Stimulated activated CD4-positive, alpha-beta T cell treated with anti-CD3 and anti-CD28 coated beads, Interleukin-4, amount 100 ng/mL, for 48 hours (primary cell): ENCODE data around the gene BMI1.
"Not testable (repeated sequence)": the region's sequence is repeated elsewhere in the genome, so short reads cannot be mapped to it uniquely, and the experiment has no call there.

Experiments
- DNase-seq, 2 donors: peaks; one replicate each; pipeline ENCODE4 v3.0.0-alpha.2; 2020; ENCODE audit warnings: low read depth in 2 of 2

BMI1 gene

DNA sequence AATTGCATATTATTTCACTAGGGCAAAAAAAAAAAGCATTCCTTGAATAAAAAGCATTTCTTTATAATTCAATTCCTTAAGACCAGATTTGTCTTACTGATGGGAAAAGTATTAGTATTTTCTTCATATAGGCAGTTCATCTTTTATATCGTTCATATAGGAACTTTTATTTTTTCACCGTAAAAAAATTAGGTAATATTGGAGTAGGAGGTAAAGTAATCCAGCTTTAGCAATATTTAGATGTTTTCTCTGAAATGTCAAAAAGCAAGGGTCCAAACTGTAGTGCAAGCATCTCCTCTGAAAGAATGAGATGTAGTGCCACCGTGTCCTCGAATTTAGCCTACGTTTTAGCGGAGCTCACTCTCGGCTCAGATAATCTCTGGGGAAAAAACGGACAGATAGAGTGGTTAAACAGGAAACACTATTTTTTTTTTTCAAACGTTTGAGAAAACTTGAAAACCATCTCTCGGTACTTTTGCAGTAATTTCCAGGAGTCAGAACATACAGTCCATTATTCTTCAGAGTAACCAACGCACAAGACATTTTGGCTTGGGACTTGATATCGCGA is 18.9 kb downstream of the BMI1 start:
- no peak for DNase-seq

DNA sequence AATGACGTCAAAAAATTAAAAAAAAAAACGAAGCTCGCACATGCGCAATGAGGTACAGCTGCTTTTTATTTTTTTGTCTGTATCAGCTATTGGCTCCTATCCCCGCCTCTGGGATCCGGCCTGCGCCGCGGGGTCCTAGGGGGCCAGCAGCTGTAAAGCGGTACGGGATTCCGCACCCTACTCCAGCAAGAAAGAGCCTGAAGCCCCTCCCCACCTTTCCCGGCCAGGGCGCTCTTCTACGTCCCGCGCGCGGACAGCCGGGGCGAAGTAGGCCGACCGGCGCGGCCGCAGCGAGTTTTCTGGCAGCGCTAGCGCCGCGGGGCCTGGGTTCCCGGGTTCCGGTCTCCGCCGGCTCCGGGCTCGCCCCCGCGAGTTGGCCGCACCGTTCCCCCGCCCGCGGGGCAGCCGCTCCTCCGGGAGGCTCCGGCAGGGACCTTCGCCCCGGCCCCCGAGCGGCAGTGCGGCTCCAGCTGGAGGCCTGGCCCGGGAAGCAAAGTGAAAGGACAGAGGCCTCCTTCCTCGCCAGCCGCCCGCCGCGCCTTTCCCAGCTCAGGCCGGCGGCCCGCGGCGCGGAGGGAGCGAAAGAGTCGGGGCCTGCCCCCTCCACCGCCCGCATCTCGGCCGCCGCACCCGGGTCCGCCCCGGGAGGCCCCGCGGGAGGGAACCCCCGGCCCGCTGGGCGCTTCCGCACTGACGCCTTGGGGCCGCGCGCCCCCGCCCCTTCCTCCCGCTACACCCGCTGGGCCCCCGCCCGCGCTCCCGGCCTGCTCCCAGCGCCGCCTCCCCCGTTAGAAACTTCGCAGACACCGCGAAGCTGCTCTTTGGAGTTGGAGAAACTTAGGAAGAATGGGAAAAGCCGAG is 19.7 kb downstream of the BMI1 start:
- DNase-seq, result peak in 1 of 2 donors; percentile 47

DNA sequence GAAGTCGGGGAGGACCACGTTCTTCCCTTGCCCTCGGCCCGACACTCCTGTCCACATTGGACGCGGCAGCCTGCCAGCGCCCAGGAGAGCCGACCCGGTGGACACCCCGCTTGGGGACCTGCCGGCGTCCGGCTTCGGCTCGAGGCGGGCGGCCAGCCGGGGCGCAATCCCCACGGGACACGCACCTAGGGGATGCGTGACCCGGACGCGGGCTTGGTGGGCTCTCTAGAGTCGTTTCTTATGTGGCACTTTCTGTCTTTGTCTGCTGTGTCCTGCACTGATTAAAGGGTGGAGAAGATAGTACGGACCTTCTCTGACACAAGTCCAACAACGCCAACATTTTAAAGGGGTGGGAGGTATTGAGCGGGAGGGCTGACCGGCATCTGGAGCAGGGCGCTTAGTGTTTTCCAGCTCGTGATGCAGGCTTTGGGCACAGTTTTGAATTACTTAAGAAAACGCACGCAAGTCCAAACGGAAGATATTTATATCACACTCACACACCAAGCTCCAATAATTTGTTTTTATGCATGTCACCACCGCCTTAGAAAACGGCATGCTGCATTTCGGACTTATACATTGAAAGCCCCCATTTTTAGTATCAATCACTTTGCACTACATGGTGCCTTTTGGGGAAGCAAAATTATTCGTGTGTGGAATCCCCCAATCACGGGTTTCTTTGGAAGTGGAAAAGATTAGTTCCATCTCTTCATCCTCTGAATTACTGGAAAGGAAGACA is 20.5 kb downstream of the BMI1 start:
- no peak for DNase-seq

DNA sequence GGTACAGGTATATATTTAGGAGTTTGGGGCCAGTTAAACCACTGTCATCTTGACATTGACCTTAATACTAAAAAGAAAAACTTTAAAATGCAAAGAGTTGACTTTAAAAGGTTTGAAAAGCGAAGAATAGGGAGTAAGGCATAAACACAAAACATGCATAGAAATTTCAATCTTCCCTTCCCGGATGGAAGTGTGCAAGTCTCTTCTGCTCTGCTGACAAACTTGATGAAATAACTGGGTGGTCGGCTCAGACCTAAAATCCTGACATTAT is 21.0 kb downstream of the BMI1 start:
- DNase-seq, result no peak

DNA sequence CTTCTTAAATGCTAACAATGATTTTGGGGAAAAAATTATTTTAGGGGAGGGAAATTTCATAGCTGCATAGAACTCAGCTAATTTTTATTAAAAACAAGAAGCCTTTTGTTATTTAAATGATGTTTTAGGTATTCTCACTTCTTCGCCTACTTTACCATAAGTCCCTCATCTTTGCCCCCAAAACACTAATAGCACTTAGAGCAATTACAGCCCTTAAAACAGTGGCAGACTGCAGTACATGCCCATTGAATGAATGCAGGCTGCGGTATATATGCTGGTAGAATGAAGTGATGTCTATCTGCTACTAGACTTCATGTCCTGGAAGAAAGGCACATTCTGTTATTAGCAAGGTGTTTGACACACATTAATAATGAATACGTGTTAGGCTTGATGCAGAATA is 21.5 kb downstream of the BMI1 start:
- no peak for DNase-seq

DNA sequence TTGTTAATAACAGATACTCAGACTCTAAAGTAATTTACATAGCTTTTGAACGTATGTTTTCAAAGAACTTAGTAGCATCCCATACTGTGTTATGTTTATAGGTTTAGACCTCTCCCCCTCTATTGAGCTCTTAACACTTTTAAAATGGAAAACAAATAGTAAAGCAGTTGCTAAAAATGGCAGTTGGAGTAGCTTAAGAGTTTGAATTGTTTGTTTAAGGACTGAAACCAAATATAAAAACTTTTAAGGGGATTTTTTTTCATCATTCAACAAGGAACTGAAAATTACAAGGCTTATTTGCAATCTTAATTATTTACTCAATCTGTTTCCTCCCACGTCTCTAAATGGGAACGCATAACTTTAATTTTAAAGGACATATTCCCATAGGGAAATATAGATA is 22.8 kb downstream of the BMI1 start:
- no peak for DNase-seq

DNA sequence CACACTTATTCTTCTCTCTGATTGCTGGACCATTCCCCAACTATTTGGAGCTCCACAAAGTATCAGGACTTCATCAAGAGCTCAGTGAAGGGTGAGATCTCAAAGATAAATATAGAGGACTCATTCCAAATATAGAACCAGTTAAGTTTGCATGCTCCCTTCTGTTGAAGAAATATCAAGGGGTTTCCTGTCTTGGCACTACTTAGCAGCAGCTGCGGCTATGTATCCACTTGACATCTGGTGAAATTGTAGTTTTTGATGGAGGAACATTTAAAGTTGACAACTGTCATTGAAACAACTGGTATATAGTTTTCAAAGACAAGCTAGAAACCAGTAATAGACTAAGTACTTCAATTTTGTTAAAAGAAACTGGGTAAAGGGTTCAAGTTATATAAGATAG is 23.4 kb downstream of the BMI1 start:
- no peak for DNase-seq

DNA sequence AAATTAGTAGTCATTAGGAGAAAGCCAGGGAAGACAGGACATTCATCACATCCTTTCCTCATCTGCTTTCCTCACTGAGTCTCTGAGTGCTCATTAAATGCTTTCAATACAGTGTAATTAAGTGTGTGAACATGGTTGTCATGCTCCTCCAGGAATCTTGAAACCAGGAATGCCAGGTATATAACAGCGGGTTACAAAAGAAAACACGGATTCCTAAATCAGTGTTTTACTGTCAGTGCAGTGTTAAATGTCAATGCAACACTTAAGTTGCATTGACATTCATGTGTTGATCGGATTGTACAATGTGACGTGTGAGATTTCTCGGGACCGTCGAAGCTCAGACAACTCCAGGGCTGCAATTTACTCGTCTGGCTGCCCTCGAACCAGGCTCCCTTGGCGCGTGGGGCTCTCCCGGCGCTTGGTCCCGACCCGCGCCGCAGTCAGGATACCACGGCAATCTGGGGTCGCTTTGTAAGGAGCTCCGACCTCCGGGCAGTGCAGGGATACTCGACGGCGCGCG is 23.9 kb downstream of the BMI1 start:
- DNase-seq, result no peak

DNA sequence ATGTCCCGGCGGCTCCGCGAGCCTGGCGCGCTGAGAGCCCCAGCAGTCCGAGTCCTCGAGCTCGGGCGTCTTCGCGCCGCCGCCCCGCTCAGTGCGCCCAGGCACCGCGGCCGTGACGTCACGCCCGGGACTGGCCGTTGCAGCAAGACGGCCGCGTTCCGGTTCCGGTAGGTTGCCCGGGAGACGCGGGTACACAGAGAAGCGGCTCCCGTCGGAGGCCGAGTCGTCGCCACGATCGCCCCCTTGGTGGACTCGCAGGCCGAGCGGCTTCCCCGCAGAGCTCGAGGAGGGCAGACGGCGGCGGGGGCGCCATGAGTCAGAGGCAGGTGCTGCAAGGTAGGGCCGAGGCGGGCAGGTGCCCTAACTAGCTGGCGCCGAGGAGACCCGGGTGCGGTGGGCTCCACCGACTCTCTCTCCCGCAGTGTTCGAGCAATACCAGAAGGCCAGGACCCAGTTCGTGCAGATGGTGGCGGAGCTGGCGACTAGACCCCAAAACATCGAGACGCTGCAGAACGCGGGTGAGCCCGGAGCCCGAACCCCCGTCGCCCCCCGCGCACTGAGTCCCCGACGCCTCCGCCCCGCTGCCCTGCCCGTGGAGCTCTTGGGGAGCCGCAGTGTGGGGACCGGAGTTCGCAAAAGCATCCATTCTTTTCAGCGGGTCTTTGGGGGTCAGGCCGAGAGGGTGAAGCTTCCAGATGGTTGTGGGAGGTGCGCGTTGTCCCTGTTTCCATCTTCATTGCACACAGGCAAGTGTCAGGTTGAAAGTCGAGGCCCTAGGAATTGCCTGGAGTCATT is 24.6 kb downstream of the BMI1 start, which contains the start of gene SPAG6:
Gene SPAG6, plus strand, starts transcription at position 196 of the 795 bp plus-strand sequence. Its CDS starts 116 bp downstream, at position 312.
- peak; percentile 42 to 56 for DNase-seq

DNA sequence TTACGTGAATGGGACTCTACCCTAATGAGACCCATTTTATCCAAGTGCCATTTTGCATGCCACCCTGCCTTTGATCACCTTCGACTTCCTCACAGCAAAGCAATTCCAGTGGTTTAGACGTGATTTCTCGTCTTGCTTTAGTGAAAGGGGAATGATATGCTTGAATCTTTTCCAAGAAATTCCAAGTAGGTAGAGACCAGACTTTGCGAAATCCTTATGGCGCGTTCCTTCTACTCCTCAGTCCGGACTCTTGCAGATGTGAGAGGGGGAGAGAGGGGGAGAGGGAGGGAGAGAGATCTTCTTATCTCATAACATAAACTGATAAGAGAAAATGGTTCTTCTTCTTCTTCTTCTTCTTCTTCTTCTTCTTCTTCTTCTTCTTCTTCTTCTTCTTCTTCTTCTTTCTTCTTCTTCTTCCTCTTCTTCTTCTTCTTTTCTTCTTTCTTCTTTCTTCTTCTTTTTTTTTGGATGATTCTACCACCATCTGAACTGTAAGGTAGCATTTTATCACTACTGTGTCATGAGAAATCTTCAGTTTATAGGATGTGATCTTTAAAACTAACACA is 25.3 kb downstream of the BMI1 start:
- no peak for DNase-seq

DNA sequence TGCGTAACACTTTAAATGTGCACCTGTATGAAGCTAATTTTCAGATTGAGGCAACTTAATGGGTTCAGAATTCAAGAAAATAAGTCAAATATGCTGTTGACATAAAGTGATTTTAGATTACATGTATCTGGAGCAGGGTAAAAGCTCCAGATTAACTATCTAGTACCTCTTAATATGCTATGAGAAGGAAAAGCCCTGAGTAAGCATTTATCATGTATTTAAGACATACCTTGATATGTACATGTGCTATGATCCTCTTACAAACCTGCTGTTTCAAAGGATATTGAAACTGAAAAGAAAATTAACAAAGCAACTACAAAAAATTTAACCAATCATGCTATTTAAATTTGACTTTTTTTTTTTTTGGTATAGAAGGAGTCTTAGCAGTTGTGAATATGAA is 28.9 kb downstream of the BMI1 start:
- no peak for DNase-seq

DNA sequence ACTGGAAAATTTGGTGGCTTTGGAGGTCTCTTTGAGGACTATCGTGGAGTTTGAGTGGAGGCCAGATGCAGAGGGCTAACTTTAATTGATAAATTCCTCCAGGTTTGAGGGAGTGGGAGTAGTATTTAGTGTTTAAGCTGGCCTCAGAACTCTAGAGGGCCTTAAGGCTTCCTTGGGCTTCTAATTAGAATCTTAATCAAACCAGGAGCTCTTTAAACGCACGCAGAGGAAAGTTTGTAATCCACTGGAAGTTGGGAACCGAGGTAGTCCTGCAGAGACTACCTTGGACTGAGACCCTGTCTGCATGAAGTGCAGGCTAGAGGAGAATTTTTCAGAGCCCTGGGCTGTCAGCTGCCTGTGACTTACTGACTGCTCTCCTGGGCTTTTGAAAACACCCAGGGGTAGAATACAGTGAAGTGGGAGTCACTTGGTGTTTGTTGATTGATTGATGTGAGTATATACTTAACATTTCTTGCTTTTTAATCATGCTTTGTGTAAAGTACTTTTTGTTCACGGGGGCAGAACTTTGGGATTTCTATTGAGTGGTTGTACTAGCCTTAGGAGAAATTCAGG is 30.3 kb downstream of the BMI1 start:
- DNase-seq, result no peak

DNA sequence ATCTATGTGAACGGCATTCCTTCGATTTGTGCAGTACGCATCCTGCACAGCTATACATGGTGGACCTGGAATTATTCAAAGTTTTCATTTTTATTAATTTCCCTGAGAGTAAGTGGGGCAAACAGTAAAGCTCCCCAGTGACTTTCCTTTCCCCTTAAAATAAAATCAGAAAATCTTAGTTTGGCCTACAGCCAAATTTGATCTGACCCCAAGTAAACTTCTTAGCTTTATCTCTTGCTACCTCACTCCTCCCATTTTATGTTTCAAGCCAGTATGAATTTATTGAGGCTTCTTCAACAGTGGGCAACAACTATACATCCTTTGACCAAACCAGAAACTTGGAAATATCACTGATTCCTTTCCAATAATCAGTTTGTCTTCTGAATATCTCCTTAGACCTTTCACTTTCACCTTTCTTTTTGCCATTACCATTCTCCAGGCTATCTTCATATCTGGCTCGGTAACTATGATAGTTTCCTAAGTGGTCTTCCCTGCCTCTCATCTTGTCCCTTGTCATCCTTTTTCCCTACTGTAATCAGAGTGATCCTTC is 35.5 kb downstream of the BMI1 start:
- DNase-seq, result no peak

DNA sequence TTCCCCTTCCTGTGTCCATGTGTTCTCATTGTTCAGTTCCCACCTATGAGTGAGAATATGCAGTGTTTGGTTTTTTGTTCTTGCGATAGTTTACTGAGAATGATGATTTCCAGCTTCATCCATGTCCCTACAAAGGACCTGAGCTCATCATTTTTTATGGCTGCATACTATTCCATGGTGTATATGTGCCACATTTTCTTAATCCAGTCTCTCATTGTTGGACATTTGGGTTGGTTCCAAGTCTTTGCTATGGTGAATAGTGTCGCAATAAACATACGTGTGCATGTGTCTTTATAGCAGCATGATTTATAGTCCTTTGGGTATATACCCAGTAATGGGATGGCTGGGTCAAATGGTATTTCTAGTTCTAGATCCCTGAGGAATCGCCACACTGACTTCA is 36.9 kb downstream of the BMI1 start:
- DNase-seq, result not testable (repeated sequence)

DNA sequence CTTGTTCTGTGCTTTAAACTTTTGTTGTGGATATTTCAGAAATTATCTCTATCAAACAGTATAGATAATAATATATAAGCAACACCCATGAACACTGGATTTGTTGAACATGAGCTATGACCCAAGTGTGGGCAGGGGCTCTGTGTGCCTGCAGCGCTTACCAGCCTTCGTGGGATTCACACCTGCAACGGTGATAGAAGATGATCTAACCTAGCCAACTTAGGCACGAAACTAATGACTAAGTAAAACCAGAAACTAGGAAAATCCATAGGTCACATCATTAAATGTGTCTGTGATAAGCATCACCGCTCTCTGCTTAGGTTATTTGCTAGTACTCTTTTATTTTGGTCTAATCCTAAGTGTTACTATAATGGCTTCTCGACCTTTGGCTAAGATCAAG is 42.4 kb downstream of the BMI1 start:
- DNase-seq, result no peak

DNA sequence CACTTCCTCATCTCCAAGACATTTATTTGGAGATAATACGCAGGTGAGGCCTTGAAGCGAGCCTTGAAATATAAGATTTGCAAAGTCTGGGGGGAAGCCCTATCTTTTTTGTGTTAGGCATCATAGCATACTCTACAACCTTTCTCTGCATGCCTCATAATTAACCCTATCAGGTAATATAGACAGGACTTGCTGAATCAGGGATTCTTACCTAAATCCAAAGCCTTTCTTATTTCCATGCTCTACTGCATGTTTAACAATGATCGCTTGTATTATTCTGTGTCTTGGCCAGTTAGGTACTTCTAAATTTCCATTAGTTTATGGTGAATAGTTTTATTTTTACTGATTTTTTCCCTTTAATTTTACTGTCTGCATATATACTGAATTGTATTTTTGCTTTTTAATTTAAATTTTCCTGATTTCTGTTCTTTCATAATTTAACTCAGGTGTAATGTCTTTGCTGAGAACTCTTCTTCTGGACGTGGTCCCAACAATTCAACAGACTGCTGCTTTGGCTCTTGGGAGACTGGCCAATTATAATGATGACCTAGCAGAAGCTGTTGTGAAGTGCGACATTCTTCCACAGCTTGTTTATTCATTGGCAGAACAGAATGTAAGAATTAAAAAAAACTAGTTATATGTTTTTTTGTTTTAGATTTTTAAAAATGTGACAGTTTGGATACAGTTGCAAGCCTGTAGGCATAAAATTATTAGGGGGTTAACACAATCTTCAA is 43.7 kb downstream of the BMI1 start:
- DNase-seq, result no peak

DNA sequence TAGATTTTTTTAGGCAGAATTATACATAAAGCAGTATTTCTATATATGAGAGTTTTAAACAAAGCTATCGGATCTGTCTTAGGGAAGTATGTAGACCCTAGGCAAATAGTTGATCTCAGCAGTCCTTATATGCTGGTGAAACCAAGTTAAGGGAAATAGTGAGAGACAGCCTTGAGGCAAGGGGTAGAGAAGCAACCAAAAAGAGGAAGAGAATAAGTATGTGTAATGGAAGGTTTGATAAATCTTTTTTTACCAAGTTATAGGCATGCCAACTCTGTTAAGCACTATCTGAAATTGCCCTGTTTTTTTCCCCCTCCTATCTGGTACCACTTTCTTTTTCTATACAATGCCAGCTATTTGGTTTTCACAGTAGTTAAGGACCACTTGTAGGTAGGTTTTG is 44.3 kb downstream of the BMI1 start:
- DNase-seq, result no peak

DNA sequence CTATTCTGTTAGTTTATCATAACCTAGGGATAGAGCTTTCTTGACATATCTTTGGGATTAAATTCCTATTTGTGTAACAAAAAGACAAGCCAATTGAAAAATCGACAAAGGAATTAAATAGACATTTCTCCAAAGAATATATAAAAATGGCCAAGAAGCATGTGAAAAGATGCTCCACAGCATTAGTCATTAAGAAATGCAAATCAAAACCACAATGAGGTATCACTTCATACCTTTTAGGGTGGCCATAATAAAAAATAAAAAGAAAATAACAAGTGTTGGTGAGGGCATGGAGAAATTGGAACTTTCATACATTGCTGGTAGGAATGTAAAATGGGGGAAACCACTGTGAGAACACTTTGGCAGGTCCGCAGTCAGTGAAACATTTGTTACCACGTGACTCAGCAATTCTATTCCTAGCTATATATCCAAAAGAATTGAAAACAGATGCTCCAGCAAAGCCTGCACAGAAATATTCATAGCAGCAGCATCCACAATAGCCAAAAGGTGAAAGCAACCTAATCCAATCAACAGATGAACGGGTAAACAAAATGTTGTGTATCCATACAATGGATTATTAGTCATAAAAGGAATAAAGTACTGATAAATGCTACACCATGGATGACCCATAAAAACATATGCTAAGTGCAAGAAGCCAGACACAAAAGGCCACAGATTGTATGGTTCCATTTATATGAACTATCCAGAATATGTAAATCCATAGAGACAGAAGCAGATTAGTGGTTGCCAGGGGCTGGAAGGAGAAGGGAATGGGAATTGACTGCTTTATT is 44.9 kb downstream of the BMI1 start:
- DNase-seq, result no peak

DNA sequence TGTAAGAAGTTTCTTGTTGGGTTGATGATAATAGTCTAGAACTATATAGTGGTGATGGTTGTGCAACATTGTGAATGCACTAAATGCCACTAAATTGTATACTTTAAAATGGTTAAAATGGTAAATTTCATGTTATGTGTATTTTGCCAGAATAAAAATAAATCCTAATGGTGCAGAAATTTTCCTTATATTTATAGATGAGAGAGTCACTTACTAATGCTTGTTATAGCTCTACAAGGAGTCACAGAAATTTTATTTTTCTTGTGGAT is 45.5 kb downstream of the BMI1 start:
- DNase-seq, result no peak

DNA sequence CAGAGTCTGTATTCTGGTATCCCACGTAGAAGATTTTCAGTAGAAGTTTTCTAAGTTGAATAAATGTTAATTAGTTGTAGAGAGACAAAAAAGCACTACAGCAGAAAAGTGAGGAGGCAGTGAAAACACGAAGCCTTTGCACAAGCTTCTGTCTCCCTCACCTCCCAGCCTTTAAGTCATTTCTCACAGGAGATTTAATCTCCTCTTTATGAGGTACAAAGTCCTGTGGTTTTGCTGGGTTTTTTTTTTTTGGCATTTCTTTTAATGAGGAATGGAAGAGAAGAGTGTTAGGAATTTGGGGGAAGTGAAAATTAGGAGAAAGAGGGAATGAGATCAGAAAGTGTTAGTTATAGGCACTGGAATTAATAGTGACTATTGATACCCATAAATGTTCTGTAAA is 45.9 kb downstream of the BMI1 start:
- no peak for DNase-seq
